Spleen (tissue), 11 donors: ENCODE measurements around the gene OR52A1. TPM values are rescaled to one million over a fixed set of nuclear protein-coding genes. Genes with fewer than 3 reads are reported as not detected.

ENCODE experiments used
- DNase-seq: peaks from one replicate; pipeline ENCODE4 v3.0.0-alpha.2; 2020
- H3K27ac ChIP-seq, 8 donors: fragments of 200-600 bp; sonication (generic) in 7 of 8; 1 replicate in 4 of 8; 2 replicates in 4 of 8; pipeline versions ENCODE4 v1.5.0 to v1.8.0; 2016 to 2021; ENCODE audit warnings: inconsistent platforms in 4 of 8, mild to moderate bottlenecking in 4 of 8, moderate library complexity in 1 of 8
- H3K27me3 ChIP-seq, 7 donors: fragments of 200-600 bp; sonication (generic) in 6 of 7; replicated peaks in 1 of 7; 1 replicate in 4 of 7; 2 replicates in 3 of 7; pipeline versions ENCODE4 v1.5.0 to v1.8.0; 2016 to 2021; ENCODE audit warnings: inconsistent platforms in 3 of 7, mild to moderate bottlenecking in 1 of 7
- H3K36me3 ChIP-seq, 6 donors: fragments of 200-600 bp; sonication (generic) in 5 of 6; 1 replicate in 4 of 6; 2 replicates in 2 of 6; pipeline versions ENCODE4 v1.5.0 to v1.8.0; 2016 to 2021; ENCODE audit warnings: inconsistent platforms in 2 of 6
- H3K4me1 ChIP-seq, 6 donors: fragments of 200-600 bp; sonication (generic) in 5 of 6; 1 replicate in 3 of 6; 2 replicates in 3 of 6; pipeline versions ENCODE4 v1.5.0 to v1.8.0; 2016 to 2021; ENCODE audit warnings: inconsistent platforms in 3 of 6
- H3K4me3 ChIP-seq, 8 donors: fragments of 200-600 bp; sonication (generic) in 7 of 8; 1 replicate in 4 of 8; 2 replicates in 4 of 8; pipeline versions ENCODE4 v1.5.0 to v1.8.0; 2016 to 2021; ENCODE audit warnings: inconsistent platforms in 4 of 8, mild to moderate bottlenecking in 4 of 8, moderate library complexity in 2 of 8
- H3K9me3 ChIP-seq, 8 donors: fragments of 200-600 bp; sonication (generic) in 7 of 8; 1 replicate in 4 of 8; 2 replicates in 4 of 8; pipeline versions ENCODE4 v1.5.0 to v1.8.0; 2016 to 2021; ENCODE audit warnings: inconsistent platforms in 4 of 8
- CTCF ChIP-seq, 11 experiments: fragments of 200-600 bp in 7 of 11; fragments of 450-650 bp in 4 of 11; sonication (generic) in 4 of 11; IDR thresholded peaks in 8 of 11; conservative IDR thresholded peaks in 3 of 11; 1 replicate in 7 of 11; 2 replicates in 4 of 11; pipeline versions ENCODE4 v1.4.0 to v1.8.0; 2016 to 2021; ENCODE audit warnings: antibody characterized with exemption in 11 of 11, inconsistent platforms in 4 of 11, mild to moderate bottlenecking in 1 of 11
- POLR2A ChIP-seq, 3 donors: fragments of 450-650 bp; IDR thresholded peaks; one replicate each; pipeline ENCODE4 v1.5.1; 2017; ENCODE audit warnings: antibody characterized with exemption in 3 of 3, mild to moderate bottlenecking in 1 of 3
- POLR2AphosphoS5 ChIP-seq, 3 donors: sonication (generic); formaldehyde crosslinking; IDR thresholded peaks; one replicate each; pipeline ENCODE4 v1.5.1; 2017; ENCODE audit warnings: antibody characterized with exemption in 3 of 3
- WGBS, 5 donors: extraction: QIAGEN DNeasy Blood & Tissue Kit in 3 of 5; methylation state at CpG; one replicate each; pipeline versions ENCODE4 v1.1.5 to v1.1.7; 2013 to 2018; 5-methylcytosine and 5-hydroxymethylcytosine counted together
- intact Hi-C: fragments of 100-400 bp; cut with DNase I; formaldehyde crosslinking; loops from one replicate; pipeline ENCODE4 v1.15.0; 2023; ENCODE audit warnings: low total_unique reads
- polyA plus RNA-seq, 3 donors: library from polyadenylated mRNA; stranded (reverse); fragments of 200-250 nt; gene quantifications; one replicate each; pipeline ENCODE4 v1.2.1, GENCODE V29; 2013
- total RNA-seq, 7 donors: library from RNA; depleted of rRNA in 3 of 7; stranded (reverse); fragments of >200 nt in 3 of 7; fragmentation: NEBNext Ultra II Directional in 4 of 7; extraction: Animal tissue kit (Norgen Biotek cat#: 25700) in 4 of 7; gene quantifications; one replicate each; pipeline versions ENCODE4 v1.1.0 to v1.2.1, GENCODE V29; 2016 to 2021
- donor health status: healthy with polysubstance abuse.
- donor health status: DM: no; HTN: no; CAD: no; lungs with moderate emphysema.
- donor health status: DM: no; HTN: no; CAD: no.
- donor health status: Bipolar disorder and iron deficiency.
- donor health status: healthy.
- donor health status: DM: no; HTN: no; CAD: no.
- donor health status: DM: yes; HTN: yes; CAD: no.

Gene OR52A1
- total and polyA plus RNA-seq, 10 donors = not detected

DNA sequence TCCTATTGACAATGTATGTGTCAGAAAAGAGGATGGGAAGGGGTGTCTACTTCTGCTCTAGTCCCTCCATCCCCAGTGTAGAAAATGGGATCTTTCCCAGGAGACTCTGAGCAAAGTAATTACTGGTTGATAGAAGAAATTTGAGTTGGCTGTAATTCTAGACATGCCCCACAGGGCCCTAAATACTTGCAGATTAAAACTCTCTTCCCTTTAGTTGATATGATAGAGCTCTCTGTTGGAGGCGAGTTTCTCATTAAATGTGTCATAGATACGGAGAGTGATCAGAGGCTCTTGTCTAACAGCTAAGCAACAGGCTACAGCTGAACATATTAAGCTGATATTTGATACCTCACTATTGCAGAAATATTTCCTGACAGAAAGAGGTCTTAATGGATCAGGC lies 52.3 kb downstream of the OR52A1 start:
- Histone ChIP-seq H3K36me3 (no peaks in the 10 kb centered on the region), H3K9me3 (no peaks in the 10 kb centered on the region), H3K27ac (no peak overlapping the region), H3K4me3 (no peak overlapping the region), H3K4me1 (no peaks in the 10 kb centered on the region), H3K27me3 (no peaks in the 10 kb centered on the region)
- WGBS, 5 donors = 59 to 87% (median 75%) methylated on average over 2 of the region's 2 CpGs
- DNase-seq = no peak
- TF ChIP-seq POLR2AphosphoS5 (IDR thresholded peaks at IDR 0.05) (no peak), POLR2A (IDR thresholded peaks at IDR 0.05) (no peak), CTCF (IDR thresholded peaks at IDR 0.05 in 8 of 11, conservative IDR thresholded peaks at IDR 0.05 in 3 of 11) (no peak)
- intact Hi-C loops = no loop called here

- intact Hi-C loops = no loop called here
- WGBS, 5 donors = 68 to 87% (median 85%) methylated on average over 2 of the region's 2 CpGs
- no peaks in the 10 kb centered on the region for H3K4me1 ChIP-seq
- H3K4me3 ChIP-seq = no peak overlapping the region
- no peaks in the 10 kb centered on the region for H3K36me3 ChIP-seq
- H3K9me3 ChIP-seq = no peaks in the 10 kb centered on the region
- TF ChIP-seq POLR2A (IDR thresholded peaks at IDR 0.05) = no peak
- no peak for TF ChIP-seq POLR2AphosphoS5 (IDR thresholded peaks at IDR 0.05)
- no peak for TF ChIP-seq CTCF (IDR thresholded peaks at IDR 0.05 in 8 of 11, conservative IDR thresholded peaks at IDR 0.05 in 3 of 11)
- H3K27ac ChIP-seq = no peak overlapping the region
- no peaks in the 10 kb centered on the region for H3K27me3 ChIP-seq
- DNase-seq = no peak
Observed at GRCh38 chr11:5096011-5096410, 58.5 kb downstream of the OR52A1 start.

Other genes with a start within 250 kb of the OR52A1 start
- gene OR51G2, start 235.4 kb downstream of the OR52A1 start, total RNA-seq = not detected
- gene OR51G2, start 235.4 kb downstream of the OR52A1 start, polyA plus RNA-seq = not detected
- gene OR51G1, start 230.4 kb downstream of the OR52A1 start, total RNA-seq = not detected
- gene OR51G1, start 230.4 kb downstream of the OR52A1 start, polyA plus RNA-seq = not detected
- not detected for gene OR51A4, start 207.2 kb downstream of the OR52A1 start, total RNA-seq
- not detected for gene OR51A4, start 207.2 kb downstream of the OR52A1 start, polyA plus RNA-seq
- not detected for gene OR51A2, start 199.0 kb downstream of the OR52A1 start, total RNA-seq
- not detected for gene OR51A2, start 199.0 kb downstream of the OR52A1 start, polyA plus RNA-seq
- not detected for gene OR51L1, start 159.9 kb downstream of the OR52A1 start, total RNA-seq
- gene OR51L1, start 159.9 kb downstream of the OR52A1 start, polyA plus RNA-seq = not detected
- gene OR52J3, start 108.2 kb downstream of the OR52A1 start, total RNA-seq = not detected
- gene OR52J3, start 108.2 kb downstream of the OR52A1 start, polyA plus RNA-seq = not detected
- gene OR52E2, start 95.1 kb downstream of the OR52A1 start, total RNA-seq = not detected
- gene OR52E2, start 95.1 kb downstream of the OR52A1 start, polyA plus RNA-seq = not detected
- gene OR52E1, start 85.2 kb downstream of the OR52A1 start, total RNA-seq = not detected
- not detected for gene OR52E1, start 85.2 kb downstream of the OR52A1 start, polyA plus RNA-seq
- not detected for gene OR52A5, start 16.4 kb downstream of the OR52A1 start, total RNA-seq
- gene OR52A5, start 16.4 kb downstream of the OR52A1 start, polyA plus RNA-seq = not detected
- not detected for gene OR51V1, start 45.9 kb upstream of the OR52A1 start, total RNA-seq
- not detected for gene OR51V1, start 45.9 kb upstream of the OR52A1 start, polyA plus RNA-seq
- over 10,000 TPM in 2 of 7 donors, 1,000 to 10,000 TPM in 3, 100 to 1,000 TPM in 2; 465 to 40,257 (median 5,354) TPM for gene HBB, start 72.3 kb upstream of the OR52A1 start, total RNA-seq
- gene HBB, start 72.3 kb upstream of the OR52A1 start, polyA plus RNA-seq = 1,000 to 10,000 TPM in 1 of 3 donors, 100 to 1,000 TPM in 2; 107 to 1,699 (median 207) TPM
- gene HBD, start 79.7 kb upstream of the OR52A1 start, total RNA-seq = 100 to 1,000 TPM in 1 of 7 donors, 10 to 100 TPM in 3, 1 to 10 TPM in 3; 1.5 to 327 (median 20.6) TPM
- gene HBD, start 79.7 kb upstream of the OR52A1 start, polyA plus RNA-seq = 10 to 100 TPM in 1 of 3 donors, 1 to 10 TPM in 2; 1.0 to 12.5 (median 1.5) TPM
- gene HBG1, start 95.1 kb upstream of the OR52A1 start, total RNA-seq = 10 to 100 TPM in 1 of 7 donors, 1 to 10 TPM in 1, not detected in 5; 1.2 to 15.0 TPM
- gene HBG1, start 95.1 kb upstream of the OR52A1 start, polyA plus RNA-seq = under 1 TPM in 1 of 3 donors, not detected in 2; 0.21 TPM
- gene HBG2, start 100.0 kb upstream of the OR52A1 start, total RNA-seq = 10 to 100 TPM in 2 of 7 donors, 1 to 10 TPM in 3, not detected in 2; 1.3 to 19.6 (median 9.1) TPM
- 1 to 10 TPM in 1 of 3 donors, under 1 TPM in 1, not detected in 1; 0.29 to 4.2 TPM for gene HBG2, start 100.0 kb upstream of the OR52A1 start, polyA plus RNA-seq
- 1 to 10 TPM in 1 of 7 donors, under 1 TPM in 1, not detected in 5; 0.64 to 1.8 TPM for gene HBE1, start 115.2 kb upstream of the OR52A1 start, total RNA-seq
- under 1 TPM; 0.21 to 0.37 (median 0.32) TPM for gene HBE1, start 115.2 kb upstream of the OR52A1 start, polyA plus RNA-seq
- gene OR51B4, start 147.2 kb upstream of the OR52A1 start, total RNA-seq = not detected
- gene OR51B4, start 147.2 kb upstream of the OR52A1 start, polyA plus RNA-seq = not detected
- not detected for gene OR51B2, start 169.5 kb upstream of the OR52A1 start, total RNA-seq
- gene OR51B2, start 169.5 kb upstream of the OR52A1 start, polyA plus RNA-seq = not detected
- 1 to 10 TPM in 3 of 7 donors, under 1 TPM in 4; 0.44 to 3.0 (median 0.89) TPM for gene OR51B5, start 188.8 kb upstream of the OR52A1 start, total RNA-seq
- not detected for gene OR51B5, start 188.8 kb upstream of the OR52A1 start, polyA plus RNA-seq
- gene OR51B6, start 196.8 kb upstream of the OR52A1 start, total RNA-seq = not detected
- not detected for gene OR51B6, start 196.8 kb upstream of the OR52A1 start, polyA plus RNA-seq
- not detected for gene OR51M1, start 229.1 kb upstream of the OR52A1 start, total RNA-seq
- not detected for gene OR51M1, start 229.1 kb upstream of the OR52A1 start, polyA plus RNA-seq